Nephron (organoid): Measurements from ENCODE around the gene RAB11FIP3.
"Not testable (repeated sequence)": the region's sequence is repeated elsewhere in the genome, so short reads cannot be mapped to it uniquely, and the experiment has no call there.

Source experiments
- H3K27ac Mint-ChIP-seq, 3 experiments: 2 replicates each; pipeline ENCODE4 v1.8.0; 2020; ENCODE audit warnings: mixed read lengths in 3 of 3, mild to moderate bottlenecking in 2 of 3, moderate library complexity in 1 of 3
- H3K27me3 Mint-ChIP-seq: 2 replicates; pipeline ENCODE4 v1.8.0; 2021; ENCODE audit warnings: low read depth, mild to moderate bottlenecking, moderate library complexity, mixed read lengths
- H3K36me3 Mint-ChIP-seq: 2 replicates; pipeline ENCODE4 v1.8.0; 2020; ENCODE audit warnings: low read depth, mixed read lengths
- H3K4me1 Mint-ChIP-seq: 2 replicates; pipeline ENCODE4 v1.8.0; 2020; ENCODE audit warnings: mixed read lengths
- H3K4me3 Mint-ChIP-seq, 3 experiments: 2 replicates each; pipeline ENCODE4 v1.8.0; 2020; ENCODE audit warnings: mild to moderate bottlenecking in 3 of 3, mixed read lengths in 3 of 3, moderate library complexity in 2 of 3
- H3K9me3 Mint-ChIP-seq: 2 replicates; pipeline ENCODE4 v1.8.0; 2020; ENCODE audit warnings: mixed read lengths
- CTCF ChIP-seq, 3 experiments: fragments of 200-600 bp; sonication (generic); IDR thresholded peaks; one replicate each; pipeline ENCODE4 v1.5.0; 2021; ENCODE audit warnings: antibody characterized with exemption in 3 of 3; ENCODE audit not compliant: unreplicated experiment in 3 of 3

Gene RAB11FIP3

GRCh38 chr16:466651-467050 is 41.2 kb downstream of the RAB11FIP3 start:
- no peak overlapping the region for H3K4me3 Mint-ChIP-seq
- H3K36me3 Mint-ChIP-seq = peaks cover 15% of the 10 kb centered on the region
- no peaks in the 10 kb centered on the region for H3K27me3 Mint-ChIP-seq
- TF ChIP-seq CTCF (IDR thresholded peaks at IDR 0.05; ENCODE audit: unreplicated experiment in 3 of 3) = no peak
- no peaks in the 10 kb centered on the region for H3K9me3 Mint-ChIP-seq
- peak overlapping the region; percentile 45 to 65 (median 57) for H3K27ac Mint-ChIP-seq
- H3K4me1 Mint-ChIP-seq = peaks cover 17% of the 10 kb centered on the region

- Mint-ChIP-seq H3K27ac (peak overlapping the region; percentile 45 to 65 (median 57)), H3K4me3 (peak overlapping the region in 1 of 3 experiments; percentile 41), H3K4me1 (peaks cover 19% of the 10 kb centered on the region), H3K36me3 (peaks cover 11% of the 10 kb centered on the region)
- not testable (repeated sequence) for H3K9me3 Mint-ChIP-seq, H3K27me3 Mint-ChIP-seq
These were observed 41.9 kb downstream of the RAB11FIP3 start for GRCh38 chr16:467249-467871.

GRCh38 chr16:468068-468821 is 42.8 kb downstream of the RAB11FIP3 start:
- no peak for TF ChIP-seq CTCF (IDR thresholded peaks at IDR 0.05; ENCODE audit: unreplicated experiment in 3 of 3)
- no peaks in the 10 kb centered on the region for H3K9me3 Mint-ChIP-seq
- H3K36me3 Mint-ChIP-seq = peaks cover 6% of the 10 kb centered on the region

GRCh38 chr16:469459-469858 is 44.0 kb downstream of the RAB11FIP3 start:
- not testable (repeated sequence) for H3K27me3 Mint-ChIP-seq, H3K4me3 Mint-ChIP-seq, H3K27ac Mint-ChIP-seq, H3K9me3 Mint-ChIP-seq
- H3K36me3 Mint-ChIP-seq = peaks cover 10% of the 10 kb centered on the region
- H3K4me1 Mint-ChIP-seq = peaks cover 35% of the 10 kb centered on the region

More at GRCh38 chr16:468068-468821, 42.8 kb downstream of the RAB11FIP3 start:
- Mint-ChIP-seq H3K27ac (peak overlapping the region in 2 of 3 experiments; percentile 49 to 74), H3K4me1 (peaks cover 24% of the 10 kb centered on the region), H3K4me3 (no peak overlapping the region), H3K27me3 (no peaks in the 10 kb centered on the region)

GRCh38 chr16:470418-470817 is 45.0 kb downstream of the RAB11FIP3 start:
- no peak for TF ChIP-seq CTCF (IDR thresholded peaks at IDR 0.05; ENCODE audit: unreplicated experiment in 3 of 3)
- Mint-ChIP-seq H3K4me3 (no peak overlapping the region), H3K27me3 (no peaks in the 10 kb centered on the region)

GRCh38 chr16:471353-472198 is 46.1 kb downstream of the RAB11FIP3 start:
- Mint-ChIP-seq H3K27me3 (no peaks in the 10 kb centered on the region), H3K4me3 (peak overlapping the region in 1 of 3 experiments; percentile 12), H3K27ac (peak overlapping the region; percentile 49 to 85 (median 71)), H3K4me1 (peaks cover 38% of the 10 kb centered on the region), H3K36me3 (peaks cover 10% of the 10 kb centered on the region), H3K9me3 (no peaks in the 10 kb centered on the region)
- no peak for TF ChIP-seq CTCF (IDR thresholded peaks at IDR 0.05; ENCODE audit: unreplicated experiment in 3 of 3)

More at GRCh38 chr16:470418-470817, 45.0 kb downstream of the RAB11FIP3 start:
- H3K36me3 Mint-ChIP-seq = peaks cover 10% of the 10 kb centered on the region
- H3K4me1 Mint-ChIP-seq = peaks cover 38% of the 10 kb centered on the region
- peak overlapping the region in 1 of 3 experiments; percentile 24 for H3K27ac Mint-ChIP-seq
- no peaks in the 10 kb centered on the region for H3K9me3 Mint-ChIP-seq
